ENCODE measurements around the gene PLA2G2A.

PLA2G2A gene

DNA sequence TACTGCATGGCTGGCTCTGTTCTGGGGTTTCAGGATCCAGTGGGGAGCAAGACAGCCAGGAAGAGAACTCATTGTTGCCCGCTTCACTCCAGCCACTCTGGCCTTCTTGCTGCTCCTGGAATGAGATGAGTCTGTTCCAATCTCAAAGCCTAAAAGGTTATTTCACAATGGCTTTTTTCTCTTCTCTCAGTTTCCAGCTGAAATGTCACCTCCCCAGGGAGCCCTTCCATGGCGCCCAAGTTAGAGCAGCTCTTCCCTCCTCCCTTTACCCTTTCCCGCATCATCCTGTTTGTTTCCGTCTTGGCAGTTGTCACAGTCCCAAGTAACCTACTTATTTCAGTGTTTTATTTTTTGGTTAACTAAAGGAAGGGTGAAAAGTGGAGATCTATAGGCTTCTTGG is 15.8 kb downstream of the PLA2G2A start:
- Histone ChIP-seq H3K4me2 (no peak overlapping the region), H2AFZ (ENCODE audit: low read depth) (no peak overlapping the region), H3K79me2 (ENCODE audit: insufficient read depth, low read depth) (no peaks in the 10 kb centered on the region), H3K9ac (no peak overlapping the region), H3K36me3 (ENCODE audit: insufficient read depth) (no peaks in the 10 kb centered on the region), H4K20me1 (ENCODE audit: insufficient read depth) (no peaks in the 10 kb centered on the region), H3K4me3 (IDR thresholded peaks at IDR 0.05; ENCODE audit: insufficient read depth, low read depth, low read length) (no peak overlapping the region), H3K27me3 (ENCODE audit: insufficient read depth, low read depth) (peaks cover 26% of the 10 kb centered on the region; the same call in 1 of the 2 replicates), H3K4me1 (ENCODE audit: low read depth, poor library complexity, severe bottlenecking) (no peaks in the 10 kb centered on the region), H3K27ac (no peak overlapping the region)
- TF ChIP-seq, protein P1, sequence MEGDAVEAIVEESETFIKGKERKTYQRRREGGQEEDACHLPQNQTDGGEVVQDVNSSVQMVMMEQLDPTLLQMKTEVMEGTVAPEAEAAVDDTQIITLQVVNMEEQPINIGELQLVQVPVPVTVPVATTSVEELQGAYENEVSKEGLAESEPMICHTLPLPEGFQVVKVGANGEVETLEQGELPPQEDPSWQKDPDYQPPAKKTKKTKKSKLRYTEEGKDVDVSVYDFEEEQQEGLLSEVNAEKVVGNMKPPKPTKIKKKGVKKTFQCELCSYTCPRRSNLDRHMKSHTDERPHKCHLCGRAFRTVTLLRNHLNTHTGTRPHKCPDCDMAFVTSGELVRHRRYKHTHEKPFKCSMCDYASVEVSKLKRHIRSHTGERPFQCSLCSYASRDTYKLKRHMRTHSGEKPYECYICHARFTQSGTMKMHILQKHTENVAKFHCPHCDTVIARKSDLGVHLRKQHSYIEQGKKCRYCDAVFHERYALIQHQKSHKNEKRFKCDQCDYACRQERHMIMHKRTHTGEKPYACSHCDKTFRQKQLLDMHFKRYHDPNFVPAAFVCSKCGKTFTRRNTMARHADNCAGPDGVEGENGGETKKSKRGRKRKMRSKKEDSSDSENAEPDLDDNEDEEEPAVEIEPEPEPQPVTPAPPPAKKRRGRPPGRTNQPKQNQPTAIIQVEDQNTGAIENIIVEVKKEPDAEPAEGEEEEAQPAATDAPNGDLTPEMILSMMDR (conservative IDR thresholded peaks at IDR 0.05; ENCODE audit: low read depth, low read length) = no peak

DNA sequence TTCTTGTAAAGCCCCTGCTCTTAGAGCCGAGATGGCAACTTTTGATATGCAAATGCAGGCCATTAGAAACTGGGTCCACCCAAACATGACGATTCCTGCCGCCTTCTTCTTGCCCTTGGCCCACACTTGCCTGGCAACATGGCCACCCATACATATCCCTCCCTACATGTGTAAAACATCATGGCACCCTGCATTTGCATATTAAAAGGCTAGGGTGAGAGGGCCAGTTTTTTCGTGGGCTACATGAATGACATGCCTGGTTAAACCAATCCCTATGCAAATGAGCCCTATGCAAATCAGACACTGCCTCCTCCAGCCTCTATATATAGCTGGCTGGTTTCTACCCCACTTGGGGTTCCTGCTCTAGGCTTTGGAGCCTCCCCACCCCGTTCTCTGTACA is 18.8 kb downstream of the PLA2G2A start:
- Histone ChIP-seq H3K79me2 (ENCODE audit: insufficient read depth, low read depth) (no peaks in the 10 kb centered on the region), H2AFZ (ENCODE audit: low read depth) (no peak overlapping the region), H4K20me1 (ENCODE audit: insufficient read depth) (no peaks in the 10 kb centered on the region), H3K4me1 (ENCODE audit: low read depth, poor library complexity, severe bottlenecking) (no peaks in the 10 kb centered on the region), H3K4me2 (no peak overlapping the region), H3K27ac (no peak overlapping the region), H3K4me3 (IDR thresholded peaks at IDR 0.05; ENCODE audit: insufficient read depth, low read depth, low read length) (no peak overlapping the region), H3K9ac (no peak overlapping the region), H3K27me3 (ENCODE audit: insufficient read depth, low read depth) (peaks cover 29% of the 10 kb centered on the region; the same call in 1 of the 2 replicates), H3K36me3 (ENCODE audit: insufficient read depth) (no peaks in the 10 kb centered on the region)
- TF ChIP-seq, protein P1 (conservative IDR thresholded peaks at IDR 0.05; ENCODE audit: low read depth, low read length) = no peak

DNA sequence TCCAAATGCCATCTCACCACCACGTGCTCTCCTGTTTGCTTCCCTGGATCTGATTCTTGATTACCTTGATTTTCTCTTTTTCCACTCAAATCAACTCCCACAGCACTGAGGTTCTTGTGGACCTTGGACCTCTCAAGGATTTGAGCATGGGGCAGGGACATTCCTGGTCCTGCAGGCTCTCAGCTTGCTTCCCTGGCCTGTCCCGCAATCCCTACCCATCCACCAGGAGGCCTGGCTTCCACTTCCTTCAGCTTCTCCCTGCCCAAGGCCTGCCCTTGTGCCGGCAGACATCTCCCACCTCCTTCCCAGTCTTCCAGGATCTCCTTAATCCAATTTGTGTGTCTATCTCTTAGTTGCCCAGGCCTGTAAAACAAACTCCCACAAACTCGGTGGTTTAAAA is 21.6 kb downstream of the PLA2G2A start:
- H3K27ac ChIP-seq = no peak overlapping the region
- no peak overlapping the region for H3K4me2 ChIP-seq
- peaks cover 11% of the 10 kb centered on the region; the same call in 1 of the 2 replicates for H3K27me3 ChIP-seq (ENCODE audit: insufficient read depth, low read depth)
- H3K79me2 ChIP-seq (ENCODE audit: insufficient read depth, low read depth) = no peaks in the 10 kb centered on the region
- TF ChIP-seq, protein P1 (conservative IDR thresholded peaks at IDR 0.05; ENCODE audit: low read depth, low read length) = no peak
- no peak overlapping the region for H2AFZ ChIP-seq (ENCODE audit: low read depth)
- no peak overlapping the region for H3K9ac ChIP-seq
- H3K36me3 ChIP-seq (ENCODE audit: insufficient read depth) = no peaks in the 10 kb centered on the region
- H4K20me1 ChIP-seq (ENCODE audit: insufficient read depth) = no peaks in the 10 kb centered on the region
- H3K4me3 ChIP-seq (IDR thresholded peaks at IDR 0.05; ENCODE audit: insufficient read depth, low read depth, low read length) = no peak overlapping the region
- no peaks in the 10 kb centered on the region for H3K4me1 ChIP-seq (ENCODE audit: low read depth, poor library complexity, severe bottlenecking)

DNA sequence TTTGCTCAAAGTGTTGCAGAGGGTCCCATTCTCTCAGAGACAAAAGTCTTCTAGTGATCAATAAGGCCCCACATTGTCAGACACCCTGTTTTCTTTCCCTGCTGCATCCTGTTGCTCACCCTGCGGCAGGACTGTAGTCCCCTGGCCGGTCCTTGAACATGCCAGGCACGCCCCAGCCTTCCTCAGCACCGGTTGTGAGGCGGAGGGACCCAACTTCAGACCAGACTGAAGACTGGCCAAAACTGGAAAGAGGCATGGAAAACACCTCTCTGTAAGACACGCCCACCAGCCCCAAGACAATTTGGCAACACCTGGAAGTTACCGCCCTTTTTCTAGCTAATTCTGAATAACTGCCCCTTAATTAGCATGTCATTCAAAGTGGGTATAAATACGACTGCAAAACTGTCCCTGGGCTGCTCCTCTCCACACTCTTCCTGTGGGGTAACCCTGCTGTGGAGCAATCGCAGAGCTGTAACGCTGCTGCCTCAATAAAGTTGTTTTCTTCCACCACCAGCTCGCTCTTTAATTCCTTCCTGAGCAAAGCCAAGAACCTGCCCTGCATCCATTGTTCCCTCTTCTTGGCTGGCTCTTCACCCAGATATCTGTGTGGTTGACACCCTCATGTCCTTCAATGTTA is 23.8 kb downstream of the PLA2G2A start:
- H3K4me1 ChIP-seq (ENCODE audit: low read depth, poor library complexity, severe bottlenecking) = no peaks in the 10 kb centered on the region
- H4K20me1 ChIP-seq (ENCODE audit: insufficient read depth) = no peaks in the 10 kb centered on the region
- H3K4me2 ChIP-seq = no peak overlapping the region
- H2AFZ ChIP-seq (ENCODE audit: low read depth) = no peak overlapping the region
- H3K9ac ChIP-seq = no peak overlapping the region
- no peaks in the 10 kb centered on the region for H3K79me2 ChIP-seq (ENCODE audit: insufficient read depth, low read depth)
- H3K27me3 ChIP-seq (ENCODE audit: insufficient read depth, low read depth) = peaks cover 11% of the 10 kb centered on the region; the same call in 1 of the 2 replicates
- TF ChIP-seq, protein P1 (conservative IDR thresholded peaks at IDR 0.05; ENCODE audit: low read depth, low read length) = no peak
- H3K27ac ChIP-seq = no peak overlapping the region
- no peaks in the 10 kb centered on the region for H3K36me3 ChIP-seq (ENCODE audit: insufficient read depth)
- no peak overlapping the region for H3K4me3 ChIP-seq (IDR thresholded peaks at IDR 0.05; ENCODE audit: insufficient read depth, low read depth, low read length)

Measured in KMS-11 (cell line).